ENCODE measurements around the gene BAZ1A. TPM values are rescaled to one million over a fixed set of nuclear protein-coding genes. Genes with fewer than 3 reads are reported as not detected.

The BAZ1A gene
- total RNA-seq, 1 donor, result 21.7 TPM

DNA sequence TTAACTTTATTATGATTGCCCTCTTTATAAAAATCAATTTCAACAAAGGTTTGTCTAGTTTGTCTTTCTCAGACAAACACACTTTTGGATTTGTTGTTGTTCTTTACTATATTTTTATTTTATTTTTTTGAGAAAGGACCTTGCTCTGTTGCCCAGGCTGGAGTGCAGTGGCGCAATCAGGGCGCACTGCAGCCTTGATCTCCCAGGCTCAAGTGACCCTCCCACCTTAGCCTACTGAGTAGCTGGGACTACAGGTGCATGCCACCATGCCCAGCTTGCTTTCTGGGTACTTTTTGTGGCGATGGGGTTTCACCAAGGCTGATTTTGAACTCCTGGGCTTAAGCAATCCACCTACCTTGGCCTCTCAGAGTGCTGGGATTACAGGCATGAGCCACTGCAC lies 96.4 kb downstream of the BAZ1A start:
- TF ChIP-seq, protein P1, sequence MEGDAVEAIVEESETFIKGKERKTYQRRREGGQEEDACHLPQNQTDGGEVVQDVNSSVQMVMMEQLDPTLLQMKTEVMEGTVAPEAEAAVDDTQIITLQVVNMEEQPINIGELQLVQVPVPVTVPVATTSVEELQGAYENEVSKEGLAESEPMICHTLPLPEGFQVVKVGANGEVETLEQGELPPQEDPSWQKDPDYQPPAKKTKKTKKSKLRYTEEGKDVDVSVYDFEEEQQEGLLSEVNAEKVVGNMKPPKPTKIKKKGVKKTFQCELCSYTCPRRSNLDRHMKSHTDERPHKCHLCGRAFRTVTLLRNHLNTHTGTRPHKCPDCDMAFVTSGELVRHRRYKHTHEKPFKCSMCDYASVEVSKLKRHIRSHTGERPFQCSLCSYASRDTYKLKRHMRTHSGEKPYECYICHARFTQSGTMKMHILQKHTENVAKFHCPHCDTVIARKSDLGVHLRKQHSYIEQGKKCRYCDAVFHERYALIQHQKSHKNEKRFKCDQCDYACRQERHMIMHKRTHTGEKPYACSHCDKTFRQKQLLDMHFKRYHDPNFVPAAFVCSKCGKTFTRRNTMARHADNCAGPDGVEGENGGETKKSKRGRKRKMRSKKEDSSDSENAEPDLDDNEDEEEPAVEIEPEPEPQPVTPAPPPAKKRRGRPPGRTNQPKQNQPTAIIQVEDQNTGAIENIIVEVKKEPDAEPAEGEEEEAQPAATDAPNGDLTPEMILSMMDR (IDR thresholded peaks at IDR 0.05; ENCODE audit: insufficient read depth, low read length), result no peak
- no peak overlapping the region for H3K4me3 ChIP-seq (ENCODE audit: low read depth, low read length)

DNA sequence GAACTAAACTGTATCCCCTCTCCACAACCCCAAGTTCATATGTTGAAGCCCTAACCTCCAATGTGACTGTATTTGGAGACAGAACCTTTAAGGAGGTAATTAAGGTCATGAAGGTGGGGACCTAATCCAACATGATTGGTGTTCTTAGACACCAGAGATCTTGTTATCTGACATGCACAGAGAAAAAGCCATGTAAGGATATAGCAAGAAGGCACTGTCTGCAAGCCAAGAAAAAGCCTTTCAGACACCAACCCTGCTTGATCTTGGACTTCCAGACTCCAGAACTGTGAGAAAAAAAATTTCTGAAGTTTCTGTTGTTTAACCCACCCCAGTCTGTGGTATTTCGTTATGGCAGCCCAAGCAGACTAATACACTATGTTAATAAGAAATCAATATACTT lies 98.5 kb downstream of the BAZ1A start:
- H3K4me3 ChIP-seq (ENCODE audit: low read depth, low read length), result no peak overlapping the region
- DNase-seq (ENCODE audit: low read depth), result no peak
- TF ChIP-seq, protein P1 (IDR thresholded peaks at IDR 0.05; ENCODE audit: insufficient read depth, low read length), result no peak

More for the DNA sequence above, 96.4 kb downstream of the BAZ1A start:
- no peak for DNase-seq (ENCODE audit: low read depth)

DNA sequence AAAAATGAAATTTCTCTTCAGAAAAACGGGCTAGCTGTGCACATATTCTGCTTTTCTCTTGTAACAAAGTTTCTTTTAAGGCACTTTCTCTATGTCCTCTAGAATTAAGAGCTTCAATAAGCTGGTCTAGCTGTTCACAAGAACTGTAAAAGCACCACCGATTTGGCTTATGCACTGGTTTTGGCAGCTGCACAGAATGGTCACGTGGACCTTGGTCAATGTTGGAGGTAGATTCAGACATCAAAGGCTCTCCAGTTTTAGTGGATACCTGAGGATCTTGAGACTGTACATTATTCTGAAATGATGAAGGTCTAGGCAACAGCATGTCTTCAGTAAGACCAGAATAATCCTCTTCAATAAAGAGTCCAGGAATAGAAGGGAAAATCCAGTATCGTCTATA lies 99.2 kb downstream of the BAZ1A start:
- H3K4me3 ChIP-seq (ENCODE audit: low read depth, low read length), result no peak overlapping the region
- DNase-seq (ENCODE audit: low read depth), result no peak
- TF ChIP-seq, protein P1 (IDR thresholded peaks at IDR 0.05; ENCODE audit: insufficient read depth, low read length), result no peak

DNA sequence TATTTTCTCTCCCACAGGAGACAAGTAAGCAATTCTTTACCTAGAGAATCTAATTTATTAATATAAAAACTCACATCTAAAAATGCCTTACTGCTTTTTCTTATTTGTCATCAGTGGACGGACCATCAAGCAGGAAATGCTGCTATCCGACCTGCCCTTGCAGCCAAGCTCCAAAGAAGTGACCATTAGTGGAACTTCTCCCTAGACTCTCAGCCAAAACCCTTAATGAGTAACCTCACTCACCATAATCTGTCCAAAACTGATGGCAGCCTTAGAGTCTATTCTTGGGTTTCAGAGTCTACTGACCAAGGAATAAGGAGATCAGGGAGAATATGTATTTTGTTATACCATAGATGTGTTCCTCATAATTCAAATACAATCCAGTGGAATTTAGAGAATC lies 99.8 kb downstream of the BAZ1A start:
- H3K4me3 ChIP-seq (ENCODE audit: low read depth, low read length), result no peak overlapping the region
- no peak for DNase-seq (ENCODE audit: low read depth)
- TF ChIP-seq, protein P1 (IDR thresholded peaks at IDR 0.05; ENCODE audit: insufficient read depth, low read length), result no peak

DNA sequence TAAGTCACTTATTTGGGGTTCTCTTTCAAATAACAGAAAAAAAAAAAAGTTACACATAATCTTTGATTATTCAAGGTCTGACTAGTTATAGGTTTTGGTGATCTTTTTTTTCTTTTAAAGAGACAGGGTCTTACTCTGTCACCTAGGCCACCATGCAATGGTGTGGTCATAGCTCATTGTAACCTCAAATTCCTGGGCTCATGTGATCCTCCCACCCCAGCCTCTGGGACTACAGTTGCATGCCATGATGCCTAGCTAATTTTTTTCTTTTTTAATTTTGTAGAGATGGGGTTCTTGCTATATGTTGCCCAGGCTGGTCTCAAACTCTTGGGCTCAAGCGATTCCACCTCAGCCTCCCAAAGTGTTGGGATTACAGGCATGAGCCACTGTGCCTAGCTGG lies 104.3 kb downstream of the BAZ1A start:
- TF ChIP-seq, protein P1 (IDR thresholded peaks at IDR 0.05; ENCODE audit: insufficient read depth, low read length), result no peak
- no peak for DNase-seq (ENCODE audit: low read depth)
- H3K4me3 ChIP-seq (ENCODE audit: low read depth, low read length), result no peak overlapping the region

DNA sequence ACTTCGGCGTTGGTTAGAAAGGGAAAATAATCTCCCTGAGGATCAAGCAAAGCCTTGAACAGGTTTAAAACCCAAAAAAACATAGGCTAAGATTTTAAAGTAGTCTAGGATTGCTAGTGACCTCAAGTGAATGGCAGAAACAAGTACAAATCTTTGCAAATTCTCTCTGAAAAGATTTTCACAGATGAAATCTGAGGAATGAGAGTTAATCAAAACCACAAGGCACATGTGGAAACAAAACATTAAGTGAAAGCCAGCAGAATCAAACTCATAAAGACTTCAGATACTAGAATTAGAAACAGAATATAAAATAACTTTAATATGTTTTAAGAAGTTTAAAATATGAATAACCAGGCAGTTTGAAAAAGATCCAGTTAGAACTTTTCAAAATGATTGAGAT lies 108.6 kb downstream of the BAZ1A start:
- TF ChIP-seq, protein P1 (IDR thresholded peaks at IDR 0.05; ENCODE audit: insufficient read depth, low read length), result no peak
- H3K4me3 ChIP-seq (ENCODE audit: low read depth, low read length), result no peak overlapping the region
- DNase-seq (ENCODE audit: low read depth), result peak; percentile 57

DNA sequence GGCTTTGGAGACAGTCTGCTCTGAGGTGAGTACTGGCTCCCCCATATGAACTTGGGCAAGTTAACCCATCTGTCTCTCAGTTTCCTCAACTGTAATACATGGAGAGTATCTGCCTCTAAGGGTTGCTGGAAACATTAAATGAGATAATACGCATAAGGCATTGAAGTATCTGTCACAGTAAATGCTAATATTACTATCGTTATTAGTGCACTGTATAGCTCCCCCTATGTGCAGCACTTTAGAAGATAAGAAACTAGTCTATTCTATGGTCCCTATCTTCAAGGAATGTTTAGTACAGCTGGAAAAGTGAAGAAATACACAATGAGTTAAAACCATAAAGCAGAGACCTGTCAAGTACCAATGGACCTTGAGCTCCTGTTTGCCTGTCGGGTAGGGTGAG lies 109.1 kb downstream of the BAZ1A start:
- TF ChIP-seq, protein P1 (IDR thresholded peaks at IDR 0.05; ENCODE audit: insufficient read depth, low read length), result peak; percentile 0
- no peak for DNase-seq (ENCODE audit: low read depth)
- H3K4me3 ChIP-seq (ENCODE audit: low read depth, low read length), result no peak overlapping the region

All from fibroblast of the aortic adventitia (primary cell).